ENCODE results near the gene OR10AD1. TPM values are rescaled to one million over a fixed set of nuclear protein-coding genes. Genes with fewer than 3 reads are reported as not detected.
"Not testable (repeated sequence)": the region's sequence is repeated elsewhere in the genome, so short reads cannot be mapped to it uniquely, and the experiment has no call there.

OR10AD1 gene
- total RNA-seq, 3 donors from 2014 or later: not detected

GRCh38 chr12:48221645-48222044 is 18.6 kb upstream of the OR10AD1 start:
- Histone ChIP-seq H3K9me3 (no peaks in the 10 kb centered on the region), H3K4me3 (no peak overlapping the region), H3K27me3 (peaks cover 0 to 4% of the 10 kb centered on the region in 2 donors), H3K27ac (no peak overlapping the region), H3K4me1 (no peaks in the 10 kb centered on the region), H3K36me3 (no peaks in the 10 kb centered on the region)
- intact Hi-C loops (cut with DNase I; ENCODE audit: low total_unique reads): no loop called here
- DNase-seq (ENCODE audit: low spot score in 2 of 2): no peak
- TF ChIP-seq POLR2A (IDR thresholded peaks at IDR 0.05): no peak
- TF ChIP-seq CTCF (IDR thresholded peaks at IDR 0.05): no peak
- TF ChIP-seq POLR2AphosphoS5 (IDR thresholded peaks at IDR 0.05): no peak

DNA sequence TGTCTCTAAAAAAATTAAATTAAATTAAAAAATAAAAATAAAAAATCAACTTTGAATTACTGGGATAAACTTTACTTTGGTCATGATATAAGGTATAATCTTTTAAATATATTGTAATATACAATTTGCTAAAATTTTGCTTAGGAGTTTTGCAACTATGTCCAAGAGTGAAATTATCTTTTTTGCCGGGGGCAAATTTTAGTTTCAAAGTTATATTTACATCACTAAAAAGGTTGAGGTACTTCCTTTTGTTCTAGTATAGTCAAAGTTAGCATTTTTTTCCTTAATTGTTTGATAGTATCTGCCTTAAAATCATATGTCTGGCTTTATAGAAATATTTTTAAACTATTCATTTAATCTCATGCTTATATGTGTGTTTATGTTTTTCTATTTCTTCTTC is 17.6 kb upstream of the OR10AD1 start:
- Histone ChIP-seq H3K36me3 (no peaks in the 10 kb centered on the region), H3K4me1 (no peaks in the 10 kb centered on the region), H3K27ac (no peak overlapping the region), H3K9me3 (no peaks in the 10 kb centered on the region), H3K4me3 (no peak overlapping the region), H3K27me3 (peaks cover 0 to 4% of the 10 kb centered on the region in 2 donors)
- intact Hi-C loops (cut with DNase I; ENCODE audit: low total_unique reads): no loop called here
- no peak for TF ChIP-seq POLR2AphosphoS5 (IDR thresholded peaks at IDR 0.05)
- TF ChIP-seq CTCF (IDR thresholded peaks at IDR 0.05): no peak
- no peak for TF ChIP-seq POLR2A (IDR thresholded peaks at IDR 0.05)
- DNase-seq (ENCODE audit: low spot score in 2 of 2): no peak

DNA sequence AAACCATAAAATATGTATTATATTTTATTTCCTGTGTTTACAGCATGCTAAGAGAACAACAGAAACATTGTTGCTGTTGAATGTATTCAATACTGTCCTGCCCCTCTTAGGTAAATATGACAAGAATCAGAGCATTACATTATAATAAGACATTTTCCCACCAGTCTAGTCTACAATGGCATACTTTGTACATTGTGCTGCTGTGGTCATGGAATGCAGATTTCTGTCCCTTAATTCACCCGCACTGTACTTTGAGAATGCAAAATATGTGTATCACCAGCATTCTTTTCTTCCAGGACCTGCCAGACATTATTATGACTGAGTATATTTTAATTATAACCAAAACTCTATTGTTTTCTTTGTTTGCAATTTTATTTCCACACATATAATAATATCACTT is 16.5 kb upstream of the OR10AD1 start:
- no peaks in the 10 kb centered on the region for H3K9me3 ChIP-seq
- no peak for DNase-seq (ENCODE audit: low spot score in 2 of 2)
- TF ChIP-seq POLR2A (IDR thresholded peaks at IDR 0.05) (no peak), CTCF (IDR thresholded peaks at IDR 0.05) (no peak), POLR2AphosphoS5 (IDR thresholded peaks at IDR 0.05) (no peak)
- no peaks in the 10 kb centered on the region for H3K4me1 ChIP-seq
- H3K4me3 ChIP-seq: no peak overlapping the region
- H3K27ac ChIP-seq: no peak overlapping the region
- intact Hi-C loops (cut with DNase I; ENCODE audit: low total_unique reads): no loop called here
- H3K27me3 ChIP-seq: no peaks in the 10 kb centered on the region
- H3K36me3 ChIP-seq: no peaks in the 10 kb centered on the region

DNA sequence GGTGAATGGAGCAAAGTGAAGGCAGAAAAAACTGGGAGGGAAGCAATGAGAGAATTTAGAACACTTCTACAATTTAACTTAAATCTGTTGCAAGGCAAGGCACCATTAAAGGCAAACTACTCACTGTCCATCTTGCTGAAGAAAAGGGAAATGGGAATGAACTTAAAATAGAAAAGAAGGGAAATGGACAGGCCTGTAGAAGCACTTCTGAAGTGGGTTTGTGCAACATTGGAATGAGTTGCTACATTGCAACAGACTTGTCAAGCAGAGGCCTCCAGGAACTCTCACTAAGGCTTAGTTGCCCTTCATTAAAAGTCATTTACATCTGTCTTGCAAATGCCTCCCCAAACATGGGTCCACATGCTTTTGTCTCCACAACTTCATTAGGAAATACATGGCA is 13.7 kb upstream of the OR10AD1 start:
- H3K9me3 ChIP-seq: no peaks in the 10 kb centered on the region
- no peaks in the 10 kb centered on the region for H3K4me1 ChIP-seq
- TF ChIP-seq POLR2AphosphoS5 (IDR thresholded peaks at IDR 0.05) (no peak), CTCF (IDR thresholded peaks at IDR 0.05) (no peak), POLR2A (IDR thresholded peaks at IDR 0.05) (no peak)
- intact Hi-C loops (cut with DNase I; ENCODE audit: low total_unique reads): no loop called here
- H3K27me3 ChIP-seq: no peaks in the 10 kb centered on the region
- H3K4me3 ChIP-seq: no peak overlapping the region
- H3K27ac ChIP-seq: no peak overlapping the region
- no peak for DNase-seq (ENCODE audit: low spot score in 2 of 2)
- H3K36me3 ChIP-seq: no peaks in the 10 kb centered on the region

- DNase-seq (ENCODE audit: low spot score in 2 of 2); H3K27me3 ChIP-seq; H3K36me3 ChIP-seq; H3K4me3 ChIP-seq; H3K4me1 ChIP-seq; intact Hi-C loops (cut with DNase I; ENCODE audit: low total_unique reads); H3K27ac ChIP-seq: not testable (repeated sequence)
- H3K9me3 ChIP-seq: peaks cover 30 to 58% of the 10 kb centered on the region in 2 donors
Observed at GRCh38 chr12:48209495-48209894, 6.4 kb upstream of the OR10AD1 start.

- intact Hi-C loops (cut with DNase I; ENCODE audit: low total_unique reads): no loop called here
- Histone ChIP-seq H3K27me3 (no peaks in the 10 kb centered on the region), H3K9me3 (peaks cover 32 to 41% of the 10 kb centered on the region in 2 donors)
Observed at GRCh38 chr12:48202766-48203165, 326 bp downstream of the OR10AD1 start.

More at GRCh38 chr12:48202766-48203165, 326 bp downstream of the OR10AD1 start:
- TF ChIP-seq CTCF (IDR thresholded peaks at IDR 0.05) (no peak), POLR2AphosphoS5 (IDR thresholded peaks at IDR 0.05) (no peak), POLR2A (IDR thresholded peaks at IDR 0.05) (no peak)
- no peak for DNase-seq (ENCODE audit: low spot score in 2 of 2)
- Histone ChIP-seq H3K4me3 (no peak overlapping the region), H3K27ac (no peak overlapping the region), H3K36me3 (no peaks in the 10 kb centered on the region), H3K4me1 (no peaks in the 10 kb centered on the region)

Measured in breast epithelium (tissue), 4 donors.